ENCODE measurements around the gene OIT3. TPM values are rescaled to one million over a fixed set of nuclear protein-coding genes. Genes with fewer than 3 reads are reported as not detected.
"Not testable (repeated sequence)": the region's sequence is repeated elsewhere in the genome, so short reads cannot be mapped to it uniquely, and the experiment has no call there.

The OIT3 gene
- polyA plus RNA-seq, 3 donors: 3.1 to 4.9 (median 4.3) TPM

DNA sequence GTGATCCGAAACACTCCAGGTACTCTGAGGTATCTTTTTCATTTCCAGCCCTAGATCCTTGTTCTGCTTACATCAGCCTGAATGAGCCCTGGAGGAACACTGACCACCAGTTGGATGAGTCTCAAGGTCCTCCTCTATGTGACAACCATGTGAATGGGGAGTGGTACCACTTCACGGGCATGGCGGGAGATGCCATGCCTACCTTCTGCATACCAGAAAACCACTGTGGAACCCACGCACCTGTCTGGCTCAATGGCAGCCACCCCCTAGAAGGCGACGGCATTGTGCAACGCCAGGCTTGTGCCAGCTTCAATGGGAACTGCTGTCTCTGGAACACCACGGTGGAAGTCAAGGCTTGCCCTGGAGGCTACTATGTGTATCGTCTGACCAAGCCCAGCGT, 5.1 kb downstream of the OIT3 start:
- no peak for DNase-seq

DNA sequence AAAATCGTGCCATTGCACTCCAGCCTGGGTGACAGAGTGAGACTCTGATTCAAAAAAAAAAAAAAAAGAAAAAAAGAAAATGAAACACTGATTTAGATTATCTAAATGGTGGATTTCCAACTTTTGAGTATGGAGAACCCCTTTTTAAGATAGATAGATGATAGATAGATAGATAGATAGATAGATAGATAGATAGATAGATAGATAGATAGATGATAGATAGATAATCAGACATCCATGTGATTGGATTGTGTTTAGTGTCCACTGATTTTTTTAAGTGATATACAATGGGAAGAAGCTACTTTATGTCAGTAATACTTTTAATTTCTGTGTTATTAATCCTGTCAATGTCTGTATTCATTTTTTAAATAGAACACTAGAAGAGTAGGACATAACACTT, 6.0 kb downstream of the OIT3 start:
- no peak for DNase-seq

DNA sequence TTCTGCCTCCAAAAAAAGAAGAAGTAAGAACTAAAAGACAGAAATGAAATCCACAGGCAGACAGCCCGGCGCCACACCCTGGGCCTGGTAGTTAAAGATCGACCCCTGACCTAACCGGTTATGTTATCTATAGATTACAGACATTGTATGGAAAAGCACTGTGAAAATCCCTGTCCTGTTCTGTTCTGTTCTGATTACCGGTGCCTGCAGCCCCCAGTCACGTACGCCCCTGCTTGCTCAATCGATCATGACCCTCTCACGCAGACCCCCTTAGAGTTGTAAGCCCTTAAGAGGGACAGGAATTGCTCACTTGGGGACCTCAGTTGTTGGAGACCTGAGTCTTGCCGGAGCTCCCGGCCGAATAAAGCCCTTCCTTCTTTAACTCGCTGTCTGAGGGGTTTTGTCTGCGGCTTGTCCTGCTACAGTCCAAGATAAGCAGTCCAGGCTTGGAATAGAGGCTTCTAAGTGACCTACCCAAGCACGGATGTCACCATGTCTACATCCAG, 10.5 kb downstream of the OIT3 start:
- not testable (repeated sequence) for DNase-seq

DNA sequence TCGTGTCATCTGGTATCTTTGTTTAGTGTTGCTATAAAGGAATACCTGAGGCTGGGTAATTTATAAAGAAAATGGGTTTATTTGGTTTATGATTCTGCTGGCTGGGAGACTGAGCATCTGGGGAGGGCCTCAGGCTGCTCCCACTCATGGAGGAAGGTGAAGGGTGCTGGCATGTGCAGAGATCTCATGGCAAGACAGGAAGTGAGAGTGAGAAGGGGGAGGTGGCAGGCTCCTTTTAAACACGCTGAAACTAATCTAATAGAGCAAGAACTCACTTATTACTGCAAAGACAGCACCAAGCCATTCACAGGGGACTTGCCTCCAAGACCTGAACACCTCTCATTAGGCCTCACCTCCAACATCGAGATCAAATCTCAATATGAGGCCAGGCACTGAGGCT, 11.3 kb downstream of the OIT3 start:
- DNase-seq: no peak

DNA sequence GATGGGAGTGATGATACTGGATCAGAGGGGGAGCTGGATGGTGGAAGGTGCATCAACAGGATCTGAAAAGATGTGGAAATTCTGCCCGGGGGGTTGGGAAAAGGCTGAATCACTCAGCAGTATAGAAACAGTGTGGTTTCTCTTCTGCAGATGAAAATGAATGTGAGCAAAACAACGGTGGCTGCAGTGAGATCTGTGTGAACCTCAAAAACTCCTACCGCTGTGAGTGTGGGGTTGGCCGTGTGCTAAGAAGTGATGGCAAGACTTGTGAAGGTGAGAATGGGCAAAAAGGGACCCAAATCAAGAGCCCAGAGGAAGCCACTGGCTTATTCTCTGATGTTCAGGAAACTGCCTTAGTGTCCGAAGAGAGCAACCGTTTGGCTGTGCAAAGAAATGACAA, 12.9 kb downstream of the OIT3 start:
- DNase-seq: no peak

DNA sequence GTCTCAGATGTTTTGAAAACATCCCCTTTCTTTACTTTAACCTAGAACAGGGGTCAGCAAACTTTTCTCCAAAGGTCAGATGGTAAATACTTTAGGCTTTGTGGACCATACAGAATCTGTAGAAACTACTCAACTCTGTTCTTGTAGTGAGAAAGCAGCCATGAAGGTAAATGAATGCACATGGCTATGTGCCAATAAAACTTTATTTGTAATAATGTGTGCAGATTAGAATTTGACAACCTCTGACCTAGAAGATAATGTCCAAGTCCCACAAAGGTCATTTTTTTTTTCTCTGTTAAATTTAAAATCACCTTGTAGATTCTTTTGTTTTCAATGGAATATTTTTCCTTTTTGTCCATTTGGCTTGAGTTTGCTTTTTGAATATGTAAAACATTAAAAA, 17.2 kb downstream of the OIT3 start:
- DNase-seq: no peak

DNA sequence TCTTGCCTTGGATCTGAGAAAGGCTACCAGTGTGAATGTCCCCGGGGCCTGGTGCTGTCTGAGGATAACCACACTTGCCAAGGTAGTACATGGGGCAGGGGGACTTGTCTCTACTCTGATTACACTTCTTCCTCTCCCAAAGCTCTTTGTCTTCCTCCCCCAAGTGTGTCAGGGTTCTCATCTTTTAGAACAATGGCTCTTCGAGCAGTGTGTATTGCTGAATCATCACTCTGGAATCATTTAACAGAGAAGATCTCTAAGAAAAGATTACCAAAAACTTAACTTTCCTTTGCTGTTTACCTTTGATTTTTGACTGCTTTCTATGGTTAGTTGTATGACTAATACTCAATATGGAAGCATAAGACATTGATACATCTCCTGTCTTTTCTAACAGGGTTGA, 18.2 kb downstream of the OIT3 start:
- DNase-seq: no peak

DNA sequence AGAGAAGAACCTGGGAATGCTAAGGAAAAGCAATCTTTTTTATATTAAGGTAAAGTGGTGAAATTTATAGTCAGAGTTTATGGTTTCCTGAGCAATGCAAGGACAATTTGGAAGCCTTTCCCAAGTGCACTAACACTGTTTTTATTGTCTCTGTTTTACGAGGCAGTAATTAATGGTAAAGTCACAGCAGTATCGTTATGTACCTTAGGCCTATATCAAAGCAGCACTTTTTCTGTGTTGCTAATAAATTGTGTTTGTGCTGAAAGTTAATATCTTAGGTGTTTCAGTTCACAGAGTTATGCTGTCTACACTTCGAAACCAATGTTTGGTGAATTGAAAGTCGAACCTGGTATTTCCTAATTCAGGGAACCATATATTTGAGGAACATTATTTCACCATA, 19.2 kb downstream of the OIT3 start:
- peak; percentile 48 for DNase-seq

DNA sequence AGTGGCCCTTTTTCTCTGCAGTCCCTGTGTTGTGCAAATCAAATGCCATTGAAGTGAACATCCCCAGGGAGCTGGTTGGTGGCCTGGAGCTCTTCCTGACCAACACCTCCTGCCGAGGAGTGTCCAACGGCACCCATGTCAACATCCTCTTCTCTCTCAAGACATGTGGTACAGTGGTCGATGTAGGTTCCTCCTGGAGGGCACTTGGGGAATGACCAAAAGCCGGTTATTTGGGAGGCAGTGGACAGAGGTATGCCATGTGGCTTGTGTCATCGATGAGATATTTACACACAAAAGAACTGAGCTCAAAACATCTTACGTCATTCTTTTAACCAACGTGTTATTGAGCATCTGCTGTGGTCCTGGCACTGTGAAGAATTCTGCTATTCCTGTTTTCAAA, 19.7 kb downstream of the OIT3 start:
- no peak for DNase-seq

DNA sequence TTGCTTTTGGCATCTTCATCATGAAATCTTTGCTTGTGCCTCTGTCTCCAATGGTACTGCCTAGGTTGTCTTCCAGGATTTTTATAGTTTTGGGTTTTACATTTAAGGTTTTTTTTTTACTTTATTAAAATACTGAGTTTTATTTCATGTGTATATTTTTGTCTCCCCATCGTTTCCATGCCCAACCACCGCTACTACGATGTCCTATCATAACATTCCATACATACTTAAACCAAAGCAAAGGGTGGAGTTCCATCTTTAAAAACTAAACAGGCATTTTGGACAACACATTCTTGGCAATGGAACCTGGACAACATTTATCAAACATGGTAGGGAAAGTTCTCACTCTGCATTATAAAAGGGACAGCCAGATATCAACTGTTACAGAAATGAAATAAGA, 23.7 kb downstream of the OIT3 start:
- not testable (repeated sequence) for DNase-seq

DNA sequence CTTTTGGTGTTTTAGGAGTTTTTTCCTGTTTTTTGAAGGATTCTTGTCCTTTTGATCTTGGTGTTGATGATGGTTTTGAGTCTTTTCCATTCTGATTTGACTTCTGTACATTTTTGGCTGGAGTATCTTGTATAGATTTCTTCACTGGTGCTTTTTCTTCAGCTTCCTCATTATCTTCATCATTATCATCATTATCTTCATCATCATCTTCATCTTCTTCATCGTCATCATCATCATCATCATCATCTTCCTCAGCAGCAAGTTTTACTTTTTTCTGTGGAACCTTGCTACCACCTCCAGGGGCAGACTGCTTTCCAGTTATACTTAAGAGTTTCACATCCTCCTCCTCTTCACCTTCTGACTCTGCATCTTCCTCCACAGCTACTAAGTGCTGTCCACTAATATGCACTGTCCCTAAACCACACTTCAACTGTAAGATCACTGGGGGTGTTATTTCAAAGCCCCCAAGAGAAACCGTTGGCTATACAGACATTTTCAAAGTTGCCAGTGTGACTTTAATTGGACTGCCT, 24.3 kb downstream of the OIT3 start:
- DNase-seq: not testable (repeated sequence)

DNA sequence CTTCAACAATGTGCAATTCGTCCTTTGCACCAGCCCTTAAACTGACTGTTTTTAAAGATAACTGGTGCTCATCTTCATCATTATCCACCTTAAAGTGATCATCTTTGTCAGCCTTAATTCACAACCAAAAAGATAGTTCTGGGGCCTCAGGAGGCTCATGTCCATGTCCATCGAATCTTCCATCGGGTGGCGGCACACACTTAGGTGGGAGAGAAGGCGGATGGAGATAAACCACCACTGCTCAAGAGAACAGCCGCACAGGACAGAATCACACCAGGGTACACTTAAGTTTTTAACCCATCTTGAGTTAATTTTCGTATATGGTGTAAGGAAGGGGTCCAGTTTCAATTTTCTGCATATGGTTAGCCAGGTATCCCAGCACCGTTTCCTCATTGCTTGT, 24.8 kb downstream of the OIT3 start:
- DNase-seq: no peak

DNA sequence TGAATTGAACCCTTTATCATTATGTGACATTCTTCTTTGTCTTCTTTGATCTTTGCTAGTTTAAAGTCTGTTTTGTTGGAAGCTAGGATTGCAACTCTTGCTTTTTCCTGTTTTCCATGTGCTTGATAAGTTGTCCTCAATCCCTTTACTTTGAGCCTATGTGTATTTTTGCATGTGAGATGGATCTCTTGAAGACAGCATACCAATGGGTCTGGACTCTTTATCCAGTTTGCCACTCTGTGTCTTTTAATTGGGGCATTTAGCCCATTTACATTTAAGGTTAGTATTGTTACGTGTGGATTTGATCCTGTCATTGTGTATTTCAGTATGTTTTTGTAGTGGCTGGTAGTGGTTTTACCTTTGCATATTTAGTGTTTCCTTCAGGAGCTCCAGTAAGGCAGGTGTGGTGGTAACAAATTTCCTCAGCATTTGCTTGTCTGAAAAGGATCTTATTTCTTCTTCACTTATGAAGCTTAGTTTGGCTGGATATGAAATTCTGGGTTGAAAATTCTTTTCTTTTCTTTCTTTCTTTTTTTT, 27.7 kb downstream of the OIT3 start:
- DNase-seq: not testable (repeated sequence)

DNA sequence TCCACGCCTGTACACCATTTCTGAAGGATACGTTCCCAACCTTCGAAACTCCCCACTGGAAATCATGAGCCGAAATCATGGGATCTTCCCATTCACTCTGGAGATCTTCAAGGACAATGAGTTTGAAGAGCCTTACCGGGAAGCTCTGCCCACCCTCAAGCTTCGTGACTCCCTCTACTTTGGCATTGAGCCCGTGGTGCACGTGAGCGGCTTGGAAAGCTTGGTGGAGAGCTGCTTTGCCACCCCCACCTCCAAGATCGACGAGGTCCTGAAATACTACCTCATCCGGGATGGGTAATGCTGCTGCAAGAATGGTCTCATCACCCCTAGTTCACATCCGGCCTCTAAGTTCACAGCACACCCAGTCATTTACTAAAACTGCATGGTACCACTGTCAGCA, 30.8 kb downstream of the OIT3 start:
- DNase-seq: no peak

DNA sequence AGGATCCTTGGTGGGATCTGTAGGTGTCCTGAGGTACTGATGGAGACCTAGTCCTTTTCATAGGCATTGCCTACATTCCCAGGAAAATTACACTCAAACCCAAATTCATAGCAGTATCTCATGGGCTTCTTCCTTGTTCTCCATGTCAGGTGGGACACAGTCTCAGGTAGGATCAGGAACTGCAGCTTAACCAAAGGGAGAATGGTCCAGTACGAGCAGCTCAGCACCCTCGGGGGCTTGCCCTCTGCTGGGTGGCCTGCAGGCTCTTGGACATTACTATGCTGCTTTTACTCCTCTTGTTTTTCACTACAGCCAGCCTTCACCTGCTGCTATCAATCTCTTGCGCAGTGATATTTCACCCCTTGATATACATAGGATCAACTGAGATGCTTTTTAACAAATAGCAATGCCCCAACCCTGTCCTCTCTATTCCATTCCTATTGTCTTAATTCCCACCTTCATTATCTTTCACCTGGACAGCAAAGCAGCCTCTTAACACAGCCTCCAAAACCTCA, 32.5 kb downstream of the OIT3 start:
- no peak for DNase-seq

DNA sequence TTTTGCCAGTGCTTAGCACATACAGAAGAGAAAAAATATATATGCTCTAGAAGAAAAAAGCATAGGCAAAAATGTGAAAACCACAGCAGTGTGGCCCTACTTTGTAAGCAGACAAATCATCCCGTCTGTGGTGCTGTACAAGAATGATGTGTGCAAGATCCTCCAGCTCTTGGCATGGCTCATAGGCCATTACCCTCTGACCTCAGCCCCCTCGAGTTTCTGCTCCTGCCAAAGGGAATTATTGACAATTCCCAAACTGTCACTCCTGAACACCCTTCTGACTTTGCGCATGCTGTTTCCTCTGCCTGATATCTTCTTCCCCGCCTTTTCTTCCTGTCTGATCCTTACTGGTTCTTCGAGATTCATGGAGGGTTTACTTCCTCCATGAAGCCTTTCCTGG, 33.9 kb downstream of the OIT3 start:
- no peak for DNase-seq

DNA sequence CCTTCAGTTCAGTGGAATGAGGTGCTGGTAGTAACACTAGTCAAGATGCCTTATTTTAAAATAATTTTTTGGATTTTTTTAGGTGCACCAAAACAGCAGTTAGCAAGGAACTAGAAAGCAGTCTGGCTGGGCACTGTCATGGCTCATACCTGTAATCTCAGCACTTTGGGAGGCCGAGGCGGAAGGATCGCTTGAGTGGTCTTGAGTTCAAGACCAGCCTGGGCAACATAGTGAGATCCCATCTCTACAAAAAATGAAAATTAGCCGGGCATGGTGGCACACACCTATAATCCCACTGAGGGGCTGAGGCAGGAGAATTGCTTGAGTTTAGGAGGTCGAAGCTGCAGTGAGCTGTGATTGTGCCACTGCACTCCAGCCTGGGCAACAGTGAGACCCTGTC, 35.3 kb downstream of the OIT3 start:
- no peak for DNase-seq

DNA sequence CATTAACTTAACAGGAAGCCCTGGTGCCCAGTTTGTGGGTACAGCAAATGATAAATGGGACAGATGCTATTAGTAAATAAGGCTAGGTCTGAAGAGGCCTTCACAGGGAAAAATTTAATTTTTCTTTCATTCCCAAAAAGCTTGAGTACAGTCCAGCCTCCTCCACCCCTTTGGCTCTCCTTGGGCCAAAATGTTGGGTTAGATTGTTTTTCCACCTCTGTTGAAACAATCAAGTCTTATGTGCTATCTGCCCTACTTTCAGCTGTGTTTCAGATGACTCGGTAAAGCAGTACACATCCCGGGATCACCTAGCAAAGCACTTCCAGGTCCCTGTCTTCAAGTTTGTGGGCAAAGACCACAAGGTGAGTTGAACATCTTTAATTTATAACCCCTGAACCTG, 36.7 kb downstream of the OIT3 start:
- DNase-seq: no peak

DNA sequence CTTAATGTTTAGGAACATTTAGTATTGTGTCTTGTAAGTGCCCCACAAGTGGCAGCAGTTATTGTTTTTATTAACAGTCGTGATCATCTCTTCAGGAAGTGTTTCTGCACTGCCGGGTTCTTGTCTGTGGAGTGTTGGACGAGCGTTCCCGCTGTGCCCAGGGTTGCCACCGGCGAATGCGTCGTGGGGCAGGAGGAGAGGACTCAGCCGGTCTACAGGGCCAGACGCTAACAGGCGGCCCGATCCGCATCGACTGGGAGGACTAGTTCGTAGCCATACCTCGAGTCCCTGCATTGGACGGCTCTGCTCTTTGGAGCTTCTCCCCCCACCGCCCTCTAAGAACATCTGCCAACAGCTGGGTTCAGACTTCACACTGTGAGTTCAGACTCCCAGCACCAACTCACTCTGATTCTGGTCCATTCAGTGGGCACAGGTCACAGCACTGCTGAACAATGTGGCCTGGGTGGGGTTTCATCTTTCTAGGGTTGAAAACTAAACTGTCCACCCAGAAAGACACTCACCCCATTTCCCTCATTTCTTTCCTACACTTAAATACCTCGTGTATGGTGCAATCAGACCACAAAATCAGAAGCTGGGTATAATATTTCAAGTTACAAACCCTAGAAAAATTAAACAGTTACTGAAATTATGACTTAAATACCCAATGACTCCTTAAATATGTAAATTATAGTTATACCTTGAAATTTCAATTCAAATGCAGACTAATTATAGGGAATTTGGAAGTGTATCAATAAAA, 38.9 kb downstream of the OIT3 start:
- DNase-seq: no peak

DNA sequence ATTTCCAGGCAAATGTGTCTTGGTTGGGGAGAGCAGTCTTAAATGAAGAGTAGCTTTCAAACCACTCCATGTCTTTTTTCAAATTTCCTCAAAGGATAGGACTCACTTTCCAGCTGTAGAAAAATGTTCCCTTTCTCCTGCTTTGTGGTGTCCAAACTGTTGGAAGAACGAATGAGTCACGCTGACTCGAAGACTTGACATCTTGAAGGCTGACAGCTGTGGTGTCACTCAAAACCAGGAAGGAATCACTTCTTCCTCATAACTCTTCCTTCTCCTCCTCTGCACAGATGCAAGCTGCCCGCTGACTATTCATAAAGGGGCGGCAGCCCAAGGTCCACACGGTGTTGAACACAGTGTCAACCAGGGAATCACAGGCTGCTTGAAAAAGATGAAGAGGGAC, 41.8 kb downstream of the OIT3 start:
- DNase-seq: no peak

DNA sequence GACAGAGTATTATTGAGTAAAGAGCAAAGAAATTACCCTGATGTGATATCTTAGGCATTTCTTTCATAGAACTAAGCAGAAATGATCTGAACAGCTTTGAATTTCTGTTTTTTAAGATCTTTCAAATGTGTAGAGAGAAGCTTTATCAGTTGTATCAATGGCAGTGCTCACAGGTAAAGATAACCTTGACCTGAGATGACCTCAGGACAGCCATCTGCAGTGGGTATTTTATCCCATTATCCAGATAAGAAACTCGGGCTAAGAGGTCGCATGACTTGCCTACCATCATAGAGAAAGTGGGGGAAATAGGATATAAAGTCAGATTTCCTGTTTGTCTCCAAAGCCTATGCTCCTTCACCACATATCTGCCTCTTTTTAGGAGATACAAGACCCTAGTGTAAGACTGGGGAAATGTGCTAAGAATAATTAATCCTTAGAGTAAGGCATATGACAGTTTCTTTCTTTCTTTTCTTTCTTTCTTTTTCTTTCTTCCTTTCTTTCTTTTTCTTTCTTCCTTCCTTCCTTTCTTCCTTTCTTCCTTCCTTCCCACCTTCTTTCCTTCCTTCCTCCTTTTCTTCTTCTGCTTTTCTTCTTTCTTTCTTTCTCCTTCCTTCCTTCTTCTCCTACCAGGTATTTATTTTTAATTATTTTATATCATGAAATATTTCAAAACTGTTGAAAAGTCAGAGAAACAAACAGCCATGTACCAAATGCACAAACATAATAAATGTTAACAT, 50.1 kb downstream of the OIT3 start:
- no peak for DNase-seq

DNA sequence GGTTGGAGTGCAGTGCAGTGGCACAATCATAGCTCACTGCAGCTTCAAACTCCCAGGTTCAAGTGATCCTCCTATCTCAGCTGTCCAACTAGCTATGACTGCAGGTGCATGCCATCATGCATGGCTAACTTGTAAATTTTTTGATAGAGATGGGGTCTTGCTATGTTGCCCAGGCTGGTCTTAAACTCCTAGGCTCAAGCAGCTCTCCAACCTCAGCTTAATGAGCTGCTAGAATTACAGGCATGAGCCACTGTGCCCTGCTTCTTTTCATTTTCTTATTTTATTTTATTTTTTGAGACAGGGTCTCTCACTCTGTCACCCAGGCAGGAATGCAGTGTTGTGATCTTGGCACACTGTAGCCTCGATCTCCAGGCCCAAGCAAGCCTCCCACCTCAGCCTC, 53.4 kb downstream of the OIT3 start:
- DNase-seq: no peak

DNA sequence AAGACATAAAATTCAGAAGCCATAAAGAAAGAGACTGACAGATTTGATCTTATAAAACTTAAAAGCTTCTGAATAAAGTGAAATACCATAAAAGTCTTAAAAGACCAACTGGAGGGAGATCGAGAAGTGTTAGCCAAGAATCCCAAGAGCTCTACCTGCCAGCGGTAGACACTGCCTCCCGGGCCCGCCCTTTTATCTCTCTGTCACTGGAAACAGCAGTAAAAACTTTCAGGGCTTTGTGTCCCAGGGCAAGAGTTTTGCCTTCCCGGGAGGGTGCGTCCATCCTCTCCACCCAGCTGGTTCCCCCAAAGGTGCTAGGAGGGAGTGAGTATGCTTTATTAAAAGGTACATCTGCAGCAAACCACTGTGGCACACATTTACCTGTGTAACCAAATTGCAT, 55.2 kb downstream of the OIT3 start:
- DNase-seq: no peak

Data from renal pelvis (tissue), 4 donors.